Right kidney (tissue), 1 donor: ENCODE measurements around the gene TM4SF18.
"Not testable (repeated sequence)": the region's sequence is repeated elsewhere in the genome, so short reads cannot be mapped to it uniquely, and the experiment has no call there.

ENCODE experiments used
- DNase-seq: peaks from one replicate; pipeline ENCODE4 v3.0.0-alpha.2; 2016

Gene TM4SF18

GRCh38 chr3:149369991-149370866, 36.8 kb upstream of the TM4SF18 start:
- no peak for DNase-seq

GRCh38 chr3:149368674-149369497, 35.5 kb upstream of the TM4SF18 start:
- no peak for DNase-seq

GRCh38 chr3:149368201-149368673, 34.8 kb upstream of the TM4SF18 start:
- DNase-seq: no peak

- DNase-seq: no peak
Observed at GRCh38 chr3:149366941-149367840, 33.8 kb upstream of the TM4SF18 start.

GRCh38 chr3:149366031-149366430, 32.6 kb upstream of the TM4SF18 start:
- DNase-seq: no peak

- DNase-seq: no peak
Observed at GRCh38 chr3:149364624-149365023, 31.2 kb upstream of the TM4SF18 start.

- DNase-seq: no peak
Observed at GRCh38 chr3:149363053-149363452, 29.6 kb upstream of the TM4SF18 start.

GRCh38 chr3:149362366-149362765, 28.9 kb upstream of the TM4SF18 start:
- no peak for DNase-seq

GRCh38 chr3:149356630-149357029, 23.2 kb upstream of the TM4SF18 start:
- no peak for DNase-seq

GRCh38 chr3:149356044-149356592, 22.7 kb upstream of the TM4SF18 start:
- no peak for DNase-seq

GRCh38 chr3:149353581-149354184, 20.2 kb upstream of the TM4SF18 start:
- no peak for DNase-seq

GRCh38 chr3:149352556-149352955, 19.1 kb upstream of the TM4SF18 start:
- DNase-seq: no peak

GRCh38 chr3:149343951-149344350, 10.5 kb upstream of the TM4SF18 start:
- no peak for DNase-seq

- DNase-seq: no peak
Observed at GRCh38 chr3:149342413-149343380, 9.3 kb upstream of the TM4SF18 start.

GRCh38 chr3:149340310-149340933, 7.0 kb upstream of the TM4SF18 start:
- DNase-seq: no peak

- no peak for DNase-seq
Observed at GRCh38 chr3:149339931-149340309, 6.5 kb upstream of the TM4SF18 start.

- not testable (repeated sequence) for DNase-seq
Observed at GRCh38 chr3:149337486-149337885, 4.0 kb upstream of the TM4SF18 start.

- no peak for DNase-seq
Observed at GRCh38 chr3:149336925-149337324, 3.5 kb upstream of the TM4SF18 start.

GRCh38 chr3:149332771-149333170, 665 bp downstream of the TM4SF18 start:
- no peak for DNase-seq
